Measurements from ENCODE around the gene MIOX. TPM values are rescaled to one million over a fixed set of nuclear protein-coding genes. Genes with fewer than 3 reads are reported as not detected.
A peak's percentile ranks its signal among the peaks of the same experiment; 100 is the strongest.

The MIOX gene
- total and polyA plus RNA-seq, 2 of the 13 experiments (the other 11 are each of a cell fraction or from before 2014, with no cell fraction given) = 1.5 to 2.9 TPM

- no peak; the same call in 1 of the 2 replicates for TF ChIP-seq ZBTB39 (CRISPR knock-in tag; IDR thresholded peaks at IDR 0.05)
- TF ChIP-seq NFIB (CRISPR knock-in tag; IDR thresholded peaks at IDR 0.05; ENCODE audit: borderline replicate concordance) = no peak
- TF ChIP-seq U2AF2 (IDR thresholded peaks at IDR 0.05; ENCODE audit: low read depth, low read length) = no peak
- no peak for TF ChIP-seq ISX (CRISPR knock-in tag; conservative IDR thresholded peaks at IDR 0.05)
- no peak for TF ChIP-seq GTF2F1 (IDR thresholded peaks at IDR 0.05; ENCODE audit: low read length)
- peak; percentile 80; the same call in 1 of the 2 replicates for TF ChIP-seq ZNF749 (CRISPR knock-in tag; IDR thresholded peaks at IDR 0.05; ENCODE audit: borderline replicate concordance)
- TF ChIP-seq CBX2 (IDR thresholded peaks at IDR 0.05; ENCODE audit: low read depth, low read length) = no peak
- no peak for TF ChIP-seq CBX2 (CRISPR knock-in tag; IDR thresholded peaks at IDR 0.05; ENCODE audit: low read depth)
- TF ChIP-seq RBFOX2 (IDR thresholded peaks at IDR 0.05; ENCODE audit: low read depth, low read length) = peak; percentile 84
- TF ChIP-seq RFXAP (CRISPR knock-in tag; IDR thresholded peaks at IDR 0.05; ENCODE audit: borderline replicate concordance) = no peak
- no peak for TF ChIP-seq MLLT10 (CRISPR knock-in tag; IDR thresholded peaks at IDR 0.05)
- no peak for TF ChIP-seq RFXANK (CRISPR knock-in tag; IDR thresholded peaks at IDR 0.05)
- TF ChIP-seq PHF20 (CRISPR knock-in tag; IDR thresholded peaks at IDR 0.05) = peak; percentile 65; the same call in 1 of the 2 replicates
- no peak for TF ChIP-seq HCFC1 (IDR thresholded peaks at IDR 0.05; ENCODE audit: low read depth, low read length)
- TF ChIP-seq PRDM10 (CRISPR knock-in tag; IDR thresholded peaks at IDR 0.05; ENCODE audit: low read depth) = no peak
- TF ChIP-seq KAT2B (IDR thresholded peaks at IDR 0.05; ENCODE audit: borderline replicate concordance, low read depth, low read length) = no peak
- TF ChIP-seq ZNF460 (CRISPR knock-in tag; IDR thresholded peaks at IDR 0.05; ENCODE audit: borderline replicate concordance) = no peak
- TF ChIP-seq ATF7 (IDR thresholded peaks at IDR 0.05) = no peak
- no peak for TF ChIP-seq ATF7 (CRISPR knock-in tag; IDR thresholded peaks at IDR 0.05)
- peak; percentile 87; the same call in 1 of the 2 replicates for TF ChIP-seq ZBTB7A (CRISPR knock-in tag; IDR thresholded peaks at IDR 0.05)
- TF ChIP-seq ZNF546 (CRISPR knock-in tag; conservative IDR thresholded peaks at IDR 0.05) = no peak; the same call in 1 of the 2 replicates
- no peak for TF ChIP-seq SIX1 (CRISPR knock-in tag; IDR thresholded peaks at IDR 0.05; ENCODE audit: borderline replicate concordance)
- TF ChIP-seq MEF2D (CRISPR knock-in tag; IDR thresholded peaks at IDR 0.05) = no peak
- no peak for TF ChIP-seq HDAC1 (CRISPR knock-in tag; IDR thresholded peaks at IDR 0.05)
- TF ChIP-seq ZNF20 (CRISPR knock-in tag; IDR thresholded peaks at IDR 0.05) = 0 out of 2 replicates have a peak, but pooled peaks have one; percentile 43
- TF ChIP-seq NPAS2 (CRISPR knock-in tag; IDR thresholded peaks at IDR 0.05; ENCODE audit: borderline replicate concordance) = no peak
- TF ChIP-seq GABPA (IDR thresholded peaks at IDR 0.05; ENCODE audit: low read depth, low read length) = no peak
- TF ChIP-seq GABPA (CRISPR knock-in tag; IDR thresholded peaks at IDR 0.05; ENCODE audit: low read depth) = no peak; the same call in 1 of the 2 replicates
These were observed 43.4 kb downstream of the MIOX start, which contains the start of gene TYMP (continued) for GRCh38 chr22:50529897-50530579.
